H9 (cell line): ENCODE results near the gene GRIK4. TPM values are rescaled to one million over a fixed set of nuclear protein-coding genes. Genes with fewer than 3 reads are reported as not detected.

Source experiments
- DNase-seq: peaks from one replicate; pipeline ENCODE4 v3.0.0-alpha.2; 2017
- H2AFZ ChIP-seq: one replicate; pipeline ENCODE4 v1.6.1; 2013; ENCODE audit warnings: mild to moderate bottlenecking, low read length, control low read depth, moderate library complexity
- H2AK5ac ChIP-seq: 2 replicates; pipeline ENCODE4 v1.6.1; 2013; ENCODE audit warnings: low read length, control low read depth, mixed read lengths; ENCODE audit not compliant: insufficient read length
- H2BK120ac ChIP-seq: one replicate; pipeline ENCODE4 v1.6.1; 2013; ENCODE audit warnings: low read depth, mild to moderate bottlenecking, low read length, control low read depth, inconsistent platforms; ENCODE audit not compliant: poor library complexity, severe bottlenecking
- H2BK12ac ChIP-seq: 2 replicates; pipeline ENCODE4 v1.6.1; 2013; ENCODE audit warnings: low read length, control low read depth, mixed read lengths, low read depth; ENCODE audit not compliant: insufficient read length
- H2BK15ac ChIP-seq: 2 replicates; pipeline ENCODE4 v1.6.1; 2013; ENCODE audit warnings: low read depth, low read length, control low read depth
- H2BK20ac ChIP-seq: one replicate; pipeline ENCODE4 v1.6.1; 2013; ENCODE audit warnings: low read depth, mild to moderate bottlenecking, low read length, control low read depth, inconsistent platforms; ENCODE audit not compliant: poor library complexity, severe bottlenecking
- H2BK5ac ChIP-seq: 2 replicates; pipeline ENCODE4 v1.6.1; 2013; ENCODE audit warnings: low read length, control low read depth, mixed read lengths; ENCODE audit not compliant: insufficient read length
- H3K14ac ChIP-seq: 2 replicates; pipeline ENCODE4 v1.6.1; 2013; ENCODE audit warnings: low read length, control low read depth; ENCODE audit not compliant: insufficient read depth
- H3K18ac ChIP-seq: 2 replicates; pipeline ENCODE4 v1.6.1; 2013; ENCODE audit warnings: low read depth, mild to moderate bottlenecking, mixed read lengths, low read length, control low read depth; ENCODE audit not compliant: insufficient read length
- H3K23ac ChIP-seq: 2 replicates; pipeline ENCODE4 v1.6.1; 2013; ENCODE audit warnings: low read length, control low read depth, mixed read lengths, low read depth; ENCODE audit not compliant: insufficient read length
- H3K23me2 ChIP-seq: 2 replicates; pipeline ENCODE4 v1.6.1; 2013; ENCODE audit warnings: low read depth, mild to moderate bottlenecking, mixed read lengths, low read length, control low read depth; ENCODE audit not compliant: insufficient read length, poor library complexity, severe bottlenecking
- H3K27ac ChIP-seq: 2 replicates; pipeline ENCODE4 v1.5.1; 2013; ENCODE audit warnings: low read length, control low read depth, mixed read lengths, low read depth; ENCODE audit not compliant: insufficient read length
- H3K27me3 ChIP-seq: 2 replicates; pipeline ENCODE4 v1.6.1; 2013; ENCODE audit warnings: low read length, control low read depth, inconsistent platforms; ENCODE audit not compliant: insufficient read depth
- H3K4ac ChIP-seq: 2 replicates; pipeline ENCODE4 v1.6.1; 2013; ENCODE audit warnings: low read depth, mild to moderate bottlenecking, control low read depth, inconsistent platforms, low read length, moderate library complexity
- H3K4me1 ChIP-seq: 2 replicates; pipeline ENCODE4 v1.6.1; 2013; ENCODE audit warnings: low read length, control low read depth, inconsistent platforms; ENCODE audit not compliant: insufficient read depth
- H3K4me2 ChIP-seq: 2 replicates; pipeline ENCODE4 v1.6.1; 2013; ENCODE audit warnings: low read length, control low read depth, mixed read lengths; ENCODE audit not compliant: insufficient read length, insufficient read depth
- H3K56ac ChIP-seq: 2 replicates; pipeline ENCODE4 v1.6.1; 2013; ENCODE audit warnings: low read depth, mild to moderate bottlenecking, mixed read lengths, low read length, control low read depth; ENCODE audit not compliant: insufficient read length
- H3K79me1 ChIP-seq: 2 replicates; pipeline ENCODE4 v1.6.1; 2013; ENCODE audit warnings: low read depth, mild to moderate bottlenecking, moderate library complexity, low read length, control low read depth, inconsistent platforms; ENCODE audit not compliant: insufficient read depth, poor library complexity, severe bottlenecking
- H3K79me2 ChIP-seq: 2 replicates; pipeline ENCODE4 v1.6.1; 2013; ENCODE audit warnings: low read length, control low read depth, inconsistent platforms; ENCODE audit not compliant: insufficient read depth
- H3K9ac ChIP-seq: 2 replicates; pipeline ENCODE4 v1.6.1; 2013; ENCODE audit warnings: low read length, control low read depth, mixed read lengths; ENCODE audit not compliant: insufficient read length; ENCODE audit errors: extremely low read depth
- H3K9me3 ChIP-seq: one replicate; pipeline ENCODE4 v1.6.1; 2013; ENCODE audit warnings: low read depth, low read length, inconsistent platforms; ENCODE audit not compliant: control insufficient read depth
- H3T11ph ChIP-seq: one replicate; pipeline ENCODE4 v1.6.1; 2013; ENCODE audit warnings: mild to moderate bottlenecking, low read length, control low read depth, inconsistent platforms
- H4K20me1 ChIP-seq: one replicate; pipeline ENCODE4 v1.6.1; 2013; ENCODE audit not compliant: control insufficient read depth, insufficient read length, insufficient read depth
- H4K5ac ChIP-seq: 2 replicates; pipeline ENCODE4 v1.6.1; 2013; ENCODE audit warnings: low read depth, mild to moderate bottlenecking, mixed read lengths, low read length, control low read depth; ENCODE audit not compliant: insufficient read length
- H4K8ac ChIP-seq: replicated peaks from 2 replicates; pipeline ENCODE4 v1.6.1; 2013; ENCODE audit warnings: low read length, control low read depth, mixed read lengths, low read depth; ENCODE audit not compliant: insufficient read length
- H4K91ac ChIP-seq: 2 replicates; pipeline ENCODE4 v1.6.1; 2013; ENCODE audit warnings: low read depth, mild to moderate bottlenecking, moderate library complexity, mixed read lengths, low read length, control low read depth; ENCODE audit not compliant: insufficient read length
- H3K27ac Mint-ChIP-seq, 3 experiments: 2 replicates in 2 of 3; 3 replicates in 1 of 3; pipeline ENCODE4 v1.8.0; 2020 to 2021; ENCODE audit warnings: mixed read lengths in 3 of 3, mild to moderate bottlenecking in 1 of 3, moderate library complexity in 1 of 3
- H3K27me3 Mint-ChIP-seq: 2 replicates; pipeline ENCODE4 v1.8.0; 2021; ENCODE audit warnings: low read depth, mild to moderate bottlenecking, moderate library complexity, mixed read lengths
- H3K36me3 Mint-ChIP-seq, 3 experiments: 2 replicates in 2 of 3; 3 replicates in 1 of 3; pipeline ENCODE4 v1.8.0; 2020 to 2021; ENCODE audit warnings: low read depth in 3 of 3, mixed read lengths in 3 of 3; ENCODE audit not compliant: insufficient read depth in 1 of 3
- H3K4me1 Mint-ChIP-seq, 2 experiments: 2 replicates each; pipeline ENCODE4 v1.8.0; 2020; ENCODE audit warnings: mixed read lengths in 2 of 2
- H3K4me3 Mint-ChIP-seq, 2 experiments: 2 replicates in 1 of 2; 3 replicates in 1 of 2; pipeline ENCODE4 v1.8.0; 2020 to 2021; ENCODE audit warnings: mild to moderate bottlenecking in 2 of 2, mixed read lengths in 2 of 2, moderate library complexity in 1 of 2
- H3K9me3 Mint-ChIP-seq, 2 experiments: 2 replicates in 1 of 2; 3 replicates in 1 of 2; pipeline ENCODE4 v1.8.0; 2020; ENCODE audit warnings: mild to moderate bottlenecking in 2 of 2, mixed read lengths in 2 of 2, moderate library complexity in 1 of 2
- CTCF ChIP-seq: fragments of 200-600 bp; sonication (generic); conservative IDR thresholded peaks from 3 replicates; pipeline ENCODE4 v1.8.0; 2021; ENCODE audit warnings: antibody characterized with exemption, mild to moderate bottlenecking
- WGBS: extraction: QIAGEN DNeasy Blood & Tissue Kit; methylation state at CpG from one replicate; pipeline ENCODE4 v1.1.7; 2013; ENCODE audit warnings: missing lambda C conversion rate, low lambda C conversion rate, mixed read lengths; ENCODE audit not compliant: insufficient read length; ENCODE audit errors: extremely low coverage; 5-methylcytosine and 5-hydroxymethylcytosine counted together
- total RNA-seq: library from RNA; stranded (reverse); gene quantifications from 2 replicates; pipeline ENCODE4 v1.2.1, GENCODE V29; 2021

GRIK4 gene
- total RNA-seq, 1 experiment from 2014 or later: 2.3 TPM

- Histone ChIP-seq H3K18ac (no peak overlapping the region), H4K5ac (no peak overlapping the region), H4K20me1 (no peaks in the 10 kb centered on the region), H4K8ac (no peak overlapping the region), H3K4me1 (peaks cover 15% of the 10 kb centered on the region; the same call in 1 of the 2 replicates), H3K27me3 (no peaks in the 10 kb centered on the region), H2BK20ac (no peak overlapping the region), H2AFZ (no peak overlapping the region), H3K9me3 (no peaks in the 10 kb centered on the region), H2BK12ac (no peak overlapping the region), H3K79me1 (no peaks in the 10 kb centered on the region), H3K23ac (no peak overlapping the region), H2BK15ac (no peak overlapping the region), H3K4me2 (no peak overlapping the region), H2AK5ac (no peak overlapping the region), H3K9ac (no peak overlapping the region), H3K27ac (no peak overlapping the region), H3K4ac (no peak overlapping the region), H3K14ac (no peak overlapping the region), H3K23me2 (no peaks in the 10 kb centered on the region), H3K79me2 (no peaks in the 10 kb centered on the region), H3T11ph (no peak overlapping the region), H2BK120ac (no peak overlapping the region), H2BK5ac (no peak overlapping the region), H3K56ac (no peak overlapping the region), H4K91ac (no peak overlapping the region)
- H3K27ac Mint-ChIP-seq: no peak overlapping the region
- peaks cover 45 to 64% of the 10 kb centered on the region in 2 experiments for H3K4me1 Mint-ChIP-seq
- no CpG with 5 or more reads among the region's 7 CpGs for WGBS
- no peak overlapping the region for H3K4me3 Mint-ChIP-seq
- H3K9me3 Mint-ChIP-seq: no peaks in the 10 kb centered on the region; a peak in 3 of 5 replicates
- TF ChIP-seq CTCF: no peak
- DNase-seq: peak; percentile 41
- peaks cover 0 to 2% (median 0%) of the 10 kb centered on the region in 3 experiments; a peak in 2 of 7 replicates for H3K36me3 Mint-ChIP-seq
- peaks cover 23% of the 10 kb centered on the region for H3K27me3 Mint-ChIP-seq
These were observed 100.0 kb downstream of the GRIK4 start for GRCh38 chr11:120611581-120611980.
